Measurements from ENCODE around the gene GRIK1.

DNA sequence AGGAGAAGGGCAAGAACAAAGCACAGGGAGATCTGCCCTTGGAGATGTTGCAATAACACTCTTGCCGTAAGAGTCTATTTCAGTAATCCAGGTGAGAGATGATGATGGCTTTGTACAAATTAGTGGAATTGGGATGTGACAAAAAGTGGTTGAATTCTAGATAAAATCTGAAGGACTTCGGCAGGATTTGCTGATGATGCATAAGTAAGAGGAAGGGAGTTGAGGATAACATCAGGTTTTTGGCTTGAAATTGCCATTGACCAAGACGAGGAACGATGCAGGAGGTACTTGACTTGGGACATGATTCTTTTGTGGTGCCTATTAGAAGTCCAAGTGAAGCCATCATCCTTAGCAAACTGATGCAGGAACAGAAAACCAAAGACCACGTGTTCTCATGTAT is 238.1 kb downstream of the GRIK1 start:
- TF ChIP-seq, protein P1, sequence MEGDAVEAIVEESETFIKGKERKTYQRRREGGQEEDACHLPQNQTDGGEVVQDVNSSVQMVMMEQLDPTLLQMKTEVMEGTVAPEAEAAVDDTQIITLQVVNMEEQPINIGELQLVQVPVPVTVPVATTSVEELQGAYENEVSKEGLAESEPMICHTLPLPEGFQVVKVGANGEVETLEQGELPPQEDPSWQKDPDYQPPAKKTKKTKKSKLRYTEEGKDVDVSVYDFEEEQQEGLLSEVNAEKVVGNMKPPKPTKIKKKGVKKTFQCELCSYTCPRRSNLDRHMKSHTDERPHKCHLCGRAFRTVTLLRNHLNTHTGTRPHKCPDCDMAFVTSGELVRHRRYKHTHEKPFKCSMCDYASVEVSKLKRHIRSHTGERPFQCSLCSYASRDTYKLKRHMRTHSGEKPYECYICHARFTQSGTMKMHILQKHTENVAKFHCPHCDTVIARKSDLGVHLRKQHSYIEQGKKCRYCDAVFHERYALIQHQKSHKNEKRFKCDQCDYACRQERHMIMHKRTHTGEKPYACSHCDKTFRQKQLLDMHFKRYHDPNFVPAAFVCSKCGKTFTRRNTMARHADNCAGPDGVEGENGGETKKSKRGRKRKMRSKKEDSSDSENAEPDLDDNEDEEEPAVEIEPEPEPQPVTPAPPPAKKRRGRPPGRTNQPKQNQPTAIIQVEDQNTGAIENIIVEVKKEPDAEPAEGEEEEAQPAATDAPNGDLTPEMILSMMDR (IDR thresholded peaks at IDR 0.05; ENCODE audit: borderline replicate concordance, extremely low read depth, low read length, poor library complexity, severe bottlenecking) = no peak
- TF ChIP-seq EZH2 (IDR thresholded peaks at IDR 0.05; ENCODE audit: borderline replicate concordance, low read depth, low read length, severe bottlenecking) = no peak
